ENCODE measurements around the gene DELE1.
A peak's percentile ranks its signal among the peaks of the same experiment; 100 is the strongest.

The DELE1 gene

GRCh38 chr5:141878186-141878710, 45.4 kb upstream of the DELE1 start, which contains the start of gene PCDH1:
Gene PCDH1, minus strand, starts transcription at chr5:141878410. Its CDS starts 148 bp downstream, at chr5:141878262.
- ChIA-PET CTCF (interaction anchor here (0.7 to 10.1 kb wide), 35 partner anchors 8 to 218 kb away, joined by 3 to 104 read pairs (median 6); partner anchors contain the start of genes DELE1 and RNF14), POLR2A (interaction anchor here (1.3 to 3.0 kb wide), 5 partner anchors 28 to 185 kb away, joined by 5 to 13 read pairs (median 9); partner anchors contain the start of genes DELE1 and RNF14)
- TF ChIP-seq MYNN (tag by site-specific recombination; IDR thresholded peaks at IDR 0.05; ENCODE audit: borderline replicate concordance) (no peak), ZNF639 (tag by site-specific recombination; IDR thresholded peaks at IDR 0.05) (no peak), ZBTB6 (tag by site-specific recombination; IDR thresholded peaks at IDR 0.05) (peak; percentile 77; the same call in 1 of the 2 replicates), ZNF561 (tag by site-specific recombination; IDR thresholded peaks at IDR 0.05; ENCODE audit: borderline replicate concordance) (peak; percentile 44; the same call in 1 of the 2 replicates), KLF9 (tag by site-specific recombination; IDR thresholded peaks at IDR 0.05; ENCODE audit: low read depth) (0 out of 2 replicates have a peak, but pooled peaks have one; percentile 32), KLF17 (tag by site-specific recombination; IDR thresholded peaks at IDR 0.05) (no peak; the same call in 1 of the 2 replicates), ZNF677 (tag by site-specific recombination; IDR thresholded peaks at IDR 0.05) (0 out of 2 replicates have a peak, but pooled peaks have one; percentile 19), ZNF48 (tag by site-specific recombination; IDR thresholded peaks at IDR 0.05) (no peak)
- H3K4me3 ChIP-seq (ENCODE audit: low read depth, low read length) = peak within 1 kb of the TSS; percentile 51
- no peaks in the 10 kb centered on the region for H3K36me3 ChIP-seq (ENCODE audit: control insufficient read depth in 2 of 2, insufficient read depth in 1 of 2, low read length in 2 of 2)
- H3K4me1 ChIP-seq (ENCODE audit: control insufficient read depth, insufficient read depth, low read length) = peaks cover 8% of the 10 kb centered on the region
- H3K27ac ChIP-seq (ENCODE audit: extremely low read depth, low read depth, low read length) = peak within 1 kb of the TSS; percentile 47; the same call in 1 of the 2 replicates
- no peaks in the 10 kb centered on the region for H3K9me3 ChIP-seq (ENCODE audit: control insufficient read depth, insufficient read depth, low read depth, low read length)

- Histone ChIP-seq H3K27ac (ENCODE audit: extremely low read depth, low read depth, low read length) (peak overlapping the region; percentile 7; the same call in 1 of the 2 replicates), H3K36me3 (ENCODE audit: control insufficient read depth in 2 of 2, insufficient read depth in 1 of 2, low read length in 2 of 2) (no peaks in the 10 kb centered on the region), H3K4me1 (ENCODE audit: control insufficient read depth, insufficient read depth, low read length) (peaks cover 8% of the 10 kb centered on the region), H3K4me3 (ENCODE audit: low read depth, low read length) (peak overlapping the region; percentile 30), H3K9me3 (ENCODE audit: control insufficient read depth, insufficient read depth, low read depth, low read length) (no peaks in the 10 kb centered on the region)
- CTCF ChIA-PET = interaction anchor here (0.6 to 10.1 kb wide), 56 partner anchors 9 to 311 kb away, joined by 3 to 104 read pairs (median 5); partner anchors contain the start of genes DELE1 and RNF14
- POLR2A ChIA-PET = interaction anchor here (1.4 to 3.0 kb wide), 4 partner anchors 29 to 186 kb away, joined by 5 to 13 read pairs (median 10); partner anchors contain the start of genes DELE1 and RNF14
- TF ChIP-seq ZNF138 (tag by site-specific recombination; IDR thresholded peaks at IDR 0.05; ENCODE audit: borderline replicate concordance) (no peak), ZNF645 (tag by site-specific recombination; IDR thresholded peaks at IDR 0.05) (no peak; the same call in 1 of the 2 replicates), ZFP37 (tag by site-specific recombination; IDR thresholded peaks at IDR 0.05) (peak; percentile 77; the same call in 1 of the 2 replicates), ZNF560 (tag by site-specific recombination; IDR thresholded peaks at IDR 0.05; ENCODE audit: borderline replicate concordance) (no peak), GLI4 (tag by site-specific recombination; IDR thresholded peaks at IDR 0.05) (0 out of 2 replicates have a peak, but pooled peaks have one; percentile 32), ZNF223 (tag by site-specific recombination; IDR thresholded peaks at IDR 0.05) (peak; percentile 8; the same call in 1 of the 2 replicates), ZSCAN18 (tag by site-specific recombination; IDR thresholded peaks at IDR 0.05) (0 out of 2 replicates have a peak, but pooled peaks have one; percentile 16), ZIC2 (tag by site-specific recombination; IDR thresholded peaks at IDR 0.05) (peak; percentile 89), ZNF366 (tag by site-specific recombination; conservative IDR thresholded peaks at IDR 0.05) (peak; percentile 61), ZBTB20 (tag by site-specific recombination; IDR thresholded peaks at IDR 0.05) (peak; percentile 71), SCRT2 (tag by site-specific recombination; IDR thresholded peaks at IDR 0.05) (peak; percentile 52), ZNF843 (tag by site-specific recombination; IDR thresholded peaks at IDR 0.05) (0 out of 2 replicates have a peak, but pooled peaks have one; percentile 15), HOXA7 (CRISPR knock-in tag; IDR thresholded peaks at IDR 0.05; ENCODE audit: borderline replicate concordance) (no peak), HIC1 (tag by site-specific recombination; IDR thresholded peaks at IDR 0.05) (peak; percentile 48), RBAK (tag by site-specific recombination; IDR thresholded peaks at IDR 0.05) (no peak), SP3 (tag by site-specific recombination; IDR thresholded peaks at IDR 0.05) (peak; percentile 84)
These were observed 44.8 kb upstream of the DELE1 start for GRCh38 chr5:141878711-141879425.

All from HEK293 (cell line).